T-helper 9 cell (primary cell): ENCODE data around the gene SLC30A2.

ENCODE experiments used
- DNase-seq: peaks from one replicate; pipeline ENCODE4 v3.0.0-alpha.2; 2020

Gene SLC30A2

DNA sequence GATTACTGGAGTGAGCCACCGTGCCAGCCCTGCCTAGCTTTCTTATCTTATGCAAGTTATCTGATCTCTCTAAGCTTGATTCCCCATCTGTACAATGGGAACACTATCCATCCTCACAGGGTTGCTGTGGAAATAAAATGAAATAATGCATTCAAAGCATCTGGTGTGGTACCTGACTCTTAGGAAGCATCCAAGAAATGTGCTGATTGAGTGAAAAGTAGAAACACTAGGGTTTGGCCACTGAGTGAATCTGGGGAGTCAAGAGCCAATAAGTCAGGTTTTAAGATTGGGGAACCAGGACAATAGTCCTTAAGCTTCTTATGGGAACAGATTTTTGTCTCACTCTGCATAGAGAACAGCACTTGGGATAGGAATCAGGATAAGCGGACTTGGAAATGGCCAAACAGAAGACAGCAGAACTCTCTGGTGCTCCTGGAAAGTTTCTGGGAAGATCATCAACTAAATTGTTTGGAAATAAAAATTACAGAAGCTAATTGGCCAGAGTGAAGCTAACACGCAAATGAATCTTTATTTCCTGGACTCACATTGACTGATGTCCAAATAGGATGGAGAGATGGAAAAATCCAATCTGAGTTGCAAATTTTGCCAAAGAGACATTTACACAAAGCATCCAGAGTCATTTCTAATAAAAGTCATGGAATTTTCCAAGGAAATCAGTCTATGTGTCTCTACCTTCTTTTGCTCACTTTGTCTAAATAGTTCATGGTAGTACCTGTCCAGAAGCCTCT is 51.3 kb downstream of the SLC30A2 start:
- DNase-seq: no peak

DNA sequence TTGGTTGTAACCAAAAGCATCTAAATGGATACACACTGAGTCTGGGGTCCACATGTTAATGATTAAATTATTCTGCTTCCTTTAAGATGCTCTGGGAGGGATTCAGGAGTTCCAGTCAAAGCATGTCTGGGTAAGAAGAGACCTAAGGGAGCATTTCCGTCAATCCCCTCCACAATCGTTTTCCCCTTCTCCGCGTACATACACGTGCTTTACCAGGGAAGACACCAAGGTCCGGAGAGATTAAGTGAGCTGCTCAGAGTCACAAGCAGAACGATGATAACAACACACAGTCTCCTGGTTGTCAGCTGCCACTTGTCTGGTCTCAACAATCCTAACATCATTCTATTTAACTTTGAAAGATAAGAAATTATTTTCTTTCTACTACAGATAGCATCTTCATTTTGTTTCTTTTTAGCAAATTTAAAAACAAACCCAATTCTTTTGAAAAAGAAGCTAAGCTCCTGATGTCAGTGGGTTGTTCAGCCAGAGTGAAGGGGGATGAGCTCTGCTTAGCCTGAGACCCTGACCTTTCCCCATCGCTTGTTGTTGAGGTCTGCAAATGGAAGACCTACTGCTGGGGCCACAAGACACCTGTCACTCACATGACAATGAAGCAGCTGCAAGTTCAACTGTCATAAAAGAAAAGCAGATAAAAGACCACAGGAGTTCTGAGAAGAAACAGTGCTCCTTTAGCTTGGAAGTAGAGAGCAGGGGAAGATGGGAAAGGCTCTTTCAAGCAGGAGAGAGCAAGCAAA is 52.5 kb downstream of the SLC30A2 start:
- no peak for DNase-seq

DNA sequence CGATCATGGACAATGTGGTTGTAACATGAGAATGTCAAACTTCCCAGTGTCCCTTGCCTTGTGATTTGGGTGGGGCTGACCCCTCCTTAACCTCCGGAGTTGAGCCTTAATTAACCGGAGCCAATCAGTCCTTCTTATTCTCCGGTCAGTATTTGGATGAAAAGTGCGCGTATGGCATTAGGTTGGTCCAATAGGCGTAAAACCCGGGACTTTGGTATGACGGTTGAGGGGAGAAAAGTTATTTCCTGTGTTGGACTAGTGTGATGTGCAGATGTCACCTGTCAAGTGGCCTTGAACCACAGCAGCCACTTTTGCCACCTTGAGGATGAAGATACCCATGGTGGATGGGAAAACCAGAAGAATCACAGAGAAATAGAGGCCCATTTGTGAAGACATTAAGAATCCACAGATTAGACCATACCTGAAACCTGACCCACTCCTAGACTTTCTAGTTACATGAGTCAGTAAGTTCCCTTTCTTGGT is 53.2 kb downstream of the SLC30A2 start:
- no peak for DNase-seq

DNA sequence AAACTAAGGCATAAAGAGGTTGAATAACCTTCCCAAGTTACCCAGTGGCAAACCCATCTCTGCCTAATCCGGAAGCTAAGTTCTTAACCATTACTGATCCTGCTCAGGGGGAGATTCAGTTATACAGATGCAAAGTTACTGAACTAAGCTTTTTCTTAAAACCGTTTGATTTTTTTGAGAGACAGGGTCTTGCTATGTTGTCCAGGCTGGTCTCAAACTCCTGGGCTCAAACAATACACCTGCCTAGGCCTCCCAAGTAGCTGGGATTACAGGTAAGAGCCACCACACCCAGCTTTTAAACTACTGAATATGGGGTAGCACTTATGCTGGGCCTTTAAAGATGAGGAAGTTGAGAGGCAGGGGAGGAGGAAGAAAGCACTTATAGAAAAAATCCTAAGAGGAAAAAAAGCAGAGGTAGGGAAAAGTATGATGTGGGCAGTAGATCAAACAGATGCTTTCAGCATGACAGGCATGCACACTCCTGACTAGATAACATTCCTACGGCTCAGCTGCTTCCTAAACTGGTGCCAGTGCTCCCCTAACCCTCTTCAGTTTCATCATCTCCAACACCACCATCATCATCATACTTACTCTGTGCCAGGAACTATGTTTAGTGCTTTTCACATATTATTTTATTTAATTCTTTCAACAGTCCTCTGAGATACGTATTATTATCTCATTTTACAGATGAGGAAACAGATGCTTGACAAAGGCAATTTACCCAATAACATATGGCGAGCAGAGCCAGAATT is 53.8 kb downstream of the SLC30A2 start:
- DNase-seq: no peak

DNA sequence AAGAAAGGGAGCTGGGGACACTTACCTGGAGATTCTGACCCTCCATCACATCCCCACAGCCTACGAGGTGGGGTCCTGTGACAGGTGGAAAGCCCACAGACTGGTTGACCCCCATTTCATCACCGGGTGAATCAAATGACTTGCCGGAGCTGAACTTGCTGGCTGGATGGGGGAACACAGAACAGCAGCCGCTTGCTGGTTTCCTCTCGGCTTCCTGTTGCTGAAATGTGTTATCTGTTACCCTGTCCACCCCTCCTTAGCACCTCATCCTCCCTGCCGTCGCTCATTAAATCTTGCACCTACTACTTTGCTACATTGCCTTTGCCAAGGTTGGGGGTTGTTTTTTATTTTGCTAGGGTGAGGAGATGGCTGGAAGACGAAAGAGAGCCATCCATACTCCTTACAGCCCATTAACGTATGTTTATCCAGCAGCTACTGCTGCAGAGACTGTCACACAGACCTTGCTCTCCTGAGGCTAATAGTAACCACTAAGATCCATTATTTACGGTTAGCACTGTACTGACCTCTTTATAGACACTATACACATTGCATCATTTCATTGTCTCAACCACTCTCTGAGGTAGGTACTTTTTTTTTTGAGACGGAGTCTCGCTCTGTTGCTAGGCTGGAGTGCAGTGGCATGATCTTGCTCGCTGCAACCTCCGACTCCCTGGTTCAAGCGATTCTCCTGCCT is 55.1 kb downstream of the SLC30A2 start:
- DNase-seq: peak; percentile 14

DNA sequence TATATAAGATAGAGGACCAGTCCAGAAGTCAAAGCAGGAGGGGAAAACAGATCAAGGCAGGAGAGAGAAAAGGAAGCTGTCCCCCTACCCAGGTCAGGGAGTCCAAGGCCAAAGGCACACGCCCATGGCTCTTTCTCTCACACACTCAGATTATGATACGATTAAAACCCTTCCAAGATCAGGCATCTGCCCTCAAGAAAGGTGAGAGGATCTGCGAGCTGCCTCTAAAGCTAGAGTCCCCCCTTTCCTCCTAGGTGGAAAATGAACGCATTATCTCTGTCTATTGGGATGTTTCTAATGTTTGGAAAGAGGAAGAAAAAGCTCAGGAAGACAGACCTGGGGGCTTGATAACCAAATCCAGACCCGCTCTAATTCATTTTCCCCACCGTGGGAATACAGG is 55.7 kb downstream of the SLC30A2 start:
- DNase-seq: no peak

DNA sequence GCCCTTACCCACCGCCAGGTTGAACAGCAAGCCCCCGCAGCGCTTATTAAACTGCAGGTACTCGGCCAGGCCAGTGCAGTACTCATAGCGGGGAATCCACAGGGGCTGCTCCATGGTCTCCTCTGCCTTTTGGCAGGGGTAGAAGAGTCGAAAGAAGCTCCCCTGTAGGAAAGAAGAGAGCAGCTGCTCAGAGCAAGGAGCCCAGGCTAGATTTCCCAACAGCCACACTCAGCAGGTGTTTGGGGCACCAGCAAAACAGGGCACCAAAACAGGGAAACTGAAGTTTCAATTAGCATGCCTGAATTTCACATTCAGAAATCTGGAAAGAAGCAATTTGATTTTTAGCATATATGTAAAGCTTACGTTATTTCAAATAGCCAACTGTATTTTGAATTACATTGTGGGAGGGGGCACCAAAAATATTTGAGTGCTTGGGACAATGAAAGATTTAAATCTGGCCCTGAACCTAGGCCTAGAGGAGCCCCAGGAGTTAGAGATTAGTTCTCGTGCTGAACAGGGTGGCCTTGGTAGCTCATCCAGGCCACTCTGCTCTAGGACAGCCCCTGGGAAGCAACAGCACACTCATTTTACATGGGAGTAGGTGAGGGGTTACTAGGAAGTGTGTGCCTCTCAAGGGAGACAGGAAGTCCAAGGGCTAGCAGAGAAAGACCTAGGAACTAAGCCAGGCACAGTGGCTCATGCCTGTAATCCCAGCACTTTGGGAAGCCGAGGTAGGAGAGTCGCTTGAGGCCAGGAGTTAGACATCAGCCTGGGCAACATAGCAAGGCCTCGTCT is 56.3 kb downstream of the SLC30A2 start:
- DNase-seq: no peak

DNA sequence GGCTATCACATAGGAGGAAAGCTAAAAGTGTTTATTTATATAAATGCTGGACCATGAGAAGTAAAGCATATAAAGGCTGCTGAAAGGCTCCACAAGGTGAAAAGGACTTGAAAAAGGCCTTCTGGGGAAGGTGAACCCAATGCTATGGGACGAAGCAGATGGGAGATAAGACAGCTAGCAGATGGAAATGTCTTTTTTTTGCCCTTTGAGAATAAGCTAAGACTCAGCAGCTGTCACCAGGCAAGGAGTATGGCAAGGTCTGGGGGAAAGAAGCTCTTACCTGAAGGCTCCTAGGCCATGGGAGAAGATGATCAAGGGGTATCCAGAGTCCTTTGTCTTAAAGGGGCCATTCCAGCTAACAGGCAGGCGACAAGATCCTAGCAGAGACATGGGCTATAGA is 58.0 kb downstream of the SLC30A2 start:
- no peak for DNase-seq
